Heart left ventricle (tissue), 13 donors: ENCODE measurements around the gene C11orf42.

Experiments
- POLR2A ChIP-seq, 2 donors: fragments of 450-650 bp; IDR thresholded peaks; one replicate each; pipeline ENCODE4 v1.6.1; 2017; ENCODE audit warnings: antibody characterized with exemption in 2 of 2, mild to moderate bottlenecking in 2 of 2, moderate library complexity in 2 of 2
- TF ChIP-seq, protein P1 (sequence below), 12 donors: fragments of 200-600 bp; sonication (generic) in 4 of 12; IDR thresholded peaks; one replicate each; pipeline versions ENCODE4 v1.5.0 to v1.8.0; 2018 to 2022; ENCODE audit warnings: antibody characterized with exemption in 12 of 12, mild to moderate bottlenecking in 5 of 12
- donor health status: ischemic (EF 13 %, LVEDD 7.1; RV severe dilation, severe dysfunction).
- donor health status: DM: no; HTN: yes; CAD: no.
- donor health status: DM: no; HTN: no; CAD: no.
- donor health status: ischemic (EF 25% LVEDD 6.9; RV normal size, moderate dysfunction).
- donor health status: ischemic (EF 25% LVEDD 5.7; RV mildly dilated, moderate dysfunction).
- donor health status: ischemic (EF 35%, LVEDD 5.7; RV mildly dilated, moderate dysfunction).
- donor health status: nonischemic (EF 11% LVEDD 7.7; RV severe dilation, severe dysfunction).
- donor health status: DM: yes; HTN: yes; CAD: no.
- donor health status: PGD.
- donor health status: ischemic (EF 29% LVEDD 5.4; RV normal size, mild dysfunction).
- donor health status: nonischemic (EF 23%, LVEDD 6.1; RV moderate dilation, normal function).

GRCh38 chr11:6205366-6205765 is at the start of gene C11orf42:
- TF ChIP-seq, protein P1, sequence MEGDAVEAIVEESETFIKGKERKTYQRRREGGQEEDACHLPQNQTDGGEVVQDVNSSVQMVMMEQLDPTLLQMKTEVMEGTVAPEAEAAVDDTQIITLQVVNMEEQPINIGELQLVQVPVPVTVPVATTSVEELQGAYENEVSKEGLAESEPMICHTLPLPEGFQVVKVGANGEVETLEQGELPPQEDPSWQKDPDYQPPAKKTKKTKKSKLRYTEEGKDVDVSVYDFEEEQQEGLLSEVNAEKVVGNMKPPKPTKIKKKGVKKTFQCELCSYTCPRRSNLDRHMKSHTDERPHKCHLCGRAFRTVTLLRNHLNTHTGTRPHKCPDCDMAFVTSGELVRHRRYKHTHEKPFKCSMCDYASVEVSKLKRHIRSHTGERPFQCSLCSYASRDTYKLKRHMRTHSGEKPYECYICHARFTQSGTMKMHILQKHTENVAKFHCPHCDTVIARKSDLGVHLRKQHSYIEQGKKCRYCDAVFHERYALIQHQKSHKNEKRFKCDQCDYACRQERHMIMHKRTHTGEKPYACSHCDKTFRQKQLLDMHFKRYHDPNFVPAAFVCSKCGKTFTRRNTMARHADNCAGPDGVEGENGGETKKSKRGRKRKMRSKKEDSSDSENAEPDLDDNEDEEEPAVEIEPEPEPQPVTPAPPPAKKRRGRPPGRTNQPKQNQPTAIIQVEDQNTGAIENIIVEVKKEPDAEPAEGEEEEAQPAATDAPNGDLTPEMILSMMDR (IDR thresholded peaks at IDR 0.05) = no peak
- no peak for TF ChIP-seq POLR2A (IDR thresholded peaks at IDR 0.05)
